Gastrocnemius medialis (tissue), 4 donors: Measurements from ENCODE around the gene WDR37. TPM values are rescaled to one million over a fixed set of nuclear protein-coding genes. Genes with fewer than 3 reads are reported as not detected.

Experiments used
- ATAC-seq, 2 donors: fragments of 150-250 bp; one replicate each; pipeline ENCODE4 v1.9.1; 2016
- DNase-seq, 2 donors: peaks; one replicate each; pipeline ENCODE4 v3.0.0-alpha.2; 2019
- H3K27ac ChIP-seq, 4 donors: fragments of 200-600 bp; sonication (generic); 1 replicate in 1 of 4; 2 replicates in 3 of 4; pipeline ENCODE4 v1.5.1; 2016 to 2018; ENCODE audit warnings: mild to moderate bottlenecking in 2 of 4, moderate library complexity in 1 of 4
- H3K27me3 ChIP-seq, 3 donors: fragments of 200-600 bp; sonication (generic) in 2 of 3; 1 replicate in 1 of 3; 2 replicates in 2 of 3; pipeline versions ENCODE4 v1.5.1 to v1.6.0; 2016 to 2019; ENCODE audit warnings: mild to moderate bottlenecking in 1 of 3, moderate library complexity in 1 of 3
- H3K36me3 ChIP-seq, 2 donors: fragments of 200-600 bp; sonication (generic) in 1 of 2; one replicate each; pipeline ENCODE4 v1.5.1; 2017 to 2018
- H3K4me1 ChIP-seq, 2 donors: fragments of 200-600 bp; sonication (generic) in 1 of 2; one replicate each; pipeline ENCODE4 v1.5.1; 2016 to 2017; ENCODE audit warnings: mild to moderate bottlenecking in 2 of 2
- H3K4me3 ChIP-seq, 4 donors: fragments of 200-600 bp; sonication (generic) in 3 of 4; 1 replicate in 1 of 4; 2 replicates in 3 of 4; pipeline ENCODE4 v1.5.1; 2016 to 2019; ENCODE audit warnings: mild to moderate bottlenecking in 2 of 4
- H3K9me3 ChIP-seq, 3 donors: fragments of 200-600 bp; sonication (generic) in 2 of 3; 1 replicate in 1 of 3; 2 replicates in 2 of 3; pipeline ENCODE4 v1.5.1; 2016 to 2019
- POLR2A ChIP-seq, 2 donors: fragments of 450-650 bp; IDR thresholded peaks; one replicate each; pipeline ENCODE4 v1.6.1; 2017; ENCODE audit warnings: antibody characterized with exemption in 2 of 2, mild to moderate bottlenecking in 2 of 2, moderate library complexity in 2 of 2
- in situ Hi-C, 4 donors: fragments of 200-750 bp; cut with MboI; loops; one replicate each; pipeline versions ENCODE4 v1.15.0 to v1.8.0; 2017; ENCODE audit warnings: low sequenced_read_pairs in 4 of 4
- intact Hi-C: fragments of 100-400 bp; cut with DNase I; formaldehyde crosslinking; loops from one replicate; pipeline ENCODE4 v1.15.1; 2023; ENCODE audit warnings: low total_unique reads
- total RNA-seq, 4 donors: library from RNA; depleted of rRNA; stranded (reverse); fragments of >200 nt; gene quantifications; one replicate each; pipeline versions ENCODE4 v1.1.0 to v1.2.3, GENCODE V29; 2016
- TF ChIP-seq, protein P1 (sequence below), 5 experiments: fragments of 450-650 bp in 3 of 5; fragments of 200-600 bp in 2 of 5; sonication (generic) in 2 of 5; IDR thresholded peaks in 4 of 5; conservative IDR thresholded peaks in 1 of 5; 1 replicate in 4 of 5; 2 replicates in 1 of 5; pipeline ENCODE4 v1.5.1; 2016 to 2019; ENCODE audit warnings: antibody characterized with exemption in 5 of 5, mild to moderate bottlenecking in 3 of 5, moderate library complexity in 3 of 5

The WDR37 gene
- total RNA-seq, 4 donors from 2014 or later: 18.4 to 26.2 (median 23.2) TPM

DNA sequence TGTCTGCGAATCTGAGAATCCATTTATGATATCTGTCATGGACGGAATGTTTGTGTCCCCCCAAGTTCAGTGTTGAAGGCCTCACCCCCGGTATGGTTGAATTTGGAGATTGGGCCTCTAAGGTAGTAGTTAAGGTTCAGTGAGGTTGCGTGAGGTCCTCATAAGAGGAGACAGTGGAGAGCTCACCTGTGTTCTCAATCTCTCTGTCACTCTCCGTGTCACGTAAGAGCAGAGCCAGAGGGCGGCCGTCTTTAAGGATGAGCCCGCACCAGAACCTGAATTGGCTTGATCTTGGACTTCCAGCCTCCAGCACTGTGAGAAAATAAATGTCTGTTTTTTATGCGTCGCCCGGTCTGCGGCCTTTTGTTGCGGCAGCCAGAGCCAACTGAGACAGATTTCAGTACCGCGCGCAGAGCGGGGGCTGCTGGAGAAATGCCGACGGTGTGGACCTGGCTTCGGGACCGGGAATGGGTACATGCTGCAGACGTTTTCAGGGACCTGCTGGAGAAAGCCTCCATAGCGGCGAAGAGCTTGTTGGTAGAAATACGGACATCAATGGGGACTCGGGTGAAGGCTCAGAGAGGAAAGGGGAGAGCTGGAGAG lies 40.2 kb downstream of the WDR37 start:
- no peak for ATAC-seq
- H3K4me1 ChIP-seq: no peaks in the 10 kb centered on the region
- DNase-seq: no peak
- in situ Hi-C loops: no loop called here
- no peak overlapping the region for H3K27ac ChIP-seq
- peaks cover 0 to 29% of the 10 kb centered on the region in 2 donors for H3K36me3 ChIP-seq
- no peak overlapping the region for H3K4me3 ChIP-seq
- no peaks in the 10 kb centered on the region for H3K27me3 ChIP-seq
- intact Hi-C loops: no loop called here
- TF ChIP-seq POLR2A (IDR thresholded peaks at IDR 0.05): no peak
- TF ChIP-seq, protein P1, sequence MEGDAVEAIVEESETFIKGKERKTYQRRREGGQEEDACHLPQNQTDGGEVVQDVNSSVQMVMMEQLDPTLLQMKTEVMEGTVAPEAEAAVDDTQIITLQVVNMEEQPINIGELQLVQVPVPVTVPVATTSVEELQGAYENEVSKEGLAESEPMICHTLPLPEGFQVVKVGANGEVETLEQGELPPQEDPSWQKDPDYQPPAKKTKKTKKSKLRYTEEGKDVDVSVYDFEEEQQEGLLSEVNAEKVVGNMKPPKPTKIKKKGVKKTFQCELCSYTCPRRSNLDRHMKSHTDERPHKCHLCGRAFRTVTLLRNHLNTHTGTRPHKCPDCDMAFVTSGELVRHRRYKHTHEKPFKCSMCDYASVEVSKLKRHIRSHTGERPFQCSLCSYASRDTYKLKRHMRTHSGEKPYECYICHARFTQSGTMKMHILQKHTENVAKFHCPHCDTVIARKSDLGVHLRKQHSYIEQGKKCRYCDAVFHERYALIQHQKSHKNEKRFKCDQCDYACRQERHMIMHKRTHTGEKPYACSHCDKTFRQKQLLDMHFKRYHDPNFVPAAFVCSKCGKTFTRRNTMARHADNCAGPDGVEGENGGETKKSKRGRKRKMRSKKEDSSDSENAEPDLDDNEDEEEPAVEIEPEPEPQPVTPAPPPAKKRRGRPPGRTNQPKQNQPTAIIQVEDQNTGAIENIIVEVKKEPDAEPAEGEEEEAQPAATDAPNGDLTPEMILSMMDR (IDR thresholded peaks at IDR 0.05 in 4 of 5, conservative IDR thresholded peaks at IDR 0.05 in 1 of 5): no peak
- no peaks in the 10 kb centered on the region for H3K9me3 ChIP-seq

DNA sequence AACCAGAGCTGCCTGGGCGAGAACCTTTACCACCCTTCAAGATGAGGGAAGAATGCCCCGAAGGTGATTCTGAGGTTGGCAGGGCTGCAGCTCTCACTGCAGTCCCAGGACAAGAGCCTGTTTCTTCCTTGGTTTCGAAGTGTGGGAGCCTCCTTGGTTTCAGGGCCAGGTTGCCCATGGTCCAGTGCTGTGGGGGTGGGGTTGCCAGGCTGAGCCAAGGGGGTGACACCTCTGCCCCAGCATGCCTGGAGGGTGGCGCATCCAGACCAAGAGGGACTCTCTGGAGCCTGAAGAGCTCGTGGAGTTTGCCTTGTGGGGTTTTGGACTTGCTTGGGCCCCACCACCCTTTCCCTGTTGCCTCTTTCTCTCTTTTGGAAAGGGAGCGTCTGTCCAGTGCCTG lies 41.3 kb downstream of the WDR37 start:
- no peak for DNase-seq
- ATAC-seq: no peak
- H3K4me3 ChIP-seq: no peak overlapping the region
- H3K9me3 ChIP-seq: no peaks in the 10 kb centered on the region
- peaks cover 0 to 27% of the 10 kb centered on the region in 2 donors for H3K36me3 ChIP-seq
- no peaks in the 10 kb centered on the region for H3K4me1 ChIP-seq
- TF ChIP-seq POLR2A (IDR thresholded peaks at IDR 0.05): no peak
- TF ChIP-seq, protein P1 (IDR thresholded peaks at IDR 0.05 in 4 of 5, conservative IDR thresholded peaks at IDR 0.05 in 1 of 5): no peak
- H3K27ac ChIP-seq: no peak overlapping the region
- intact Hi-C loops (no loop called here), in situ Hi-C loops (no loop called here)
- no peaks in the 10 kb centered on the region for H3K27me3 ChIP-seq

DNA sequence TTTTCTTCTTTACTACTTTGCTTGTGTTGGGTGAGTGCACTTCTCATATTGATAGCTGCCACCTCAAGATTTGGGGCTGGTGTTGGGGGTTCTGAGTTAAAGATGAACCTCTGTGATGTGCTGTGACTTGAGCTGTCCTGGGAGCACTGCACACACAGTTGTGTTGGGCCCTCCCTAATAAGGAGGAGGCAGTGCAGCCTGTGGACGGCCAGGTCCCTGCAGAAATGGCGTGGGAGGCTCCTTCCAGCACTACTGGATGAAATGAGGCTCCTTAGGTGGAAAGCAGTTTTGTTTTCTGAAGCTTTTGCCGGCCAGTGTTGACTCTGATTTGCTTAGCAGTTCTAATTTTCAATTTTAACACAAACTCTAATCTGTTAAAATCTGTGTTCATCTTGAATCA lies 44.0 kb downstream of the WDR37 start:
- Histone ChIP-seq H3K4me1 (no peaks in the 10 kb centered on the region), H3K9me3 (no peaks in the 10 kb centered on the region), H3K36me3 (peaks cover 0 to 47% of the 10 kb centered on the region in 2 donors), H3K27me3 (no peaks in the 10 kb centered on the region), H3K4me3 (no peak overlapping the region), H3K27ac (no peak overlapping the region)
- DNase-seq (no peak), ATAC-seq (no peak)
- in situ Hi-C loops (no loop called here), intact Hi-C loops (no loop called here)
- TF ChIP-seq POLR2A (IDR thresholded peaks at IDR 0.05): no peak
- TF ChIP-seq, protein P1 (IDR thresholded peaks at IDR 0.05 in 4 of 5, conservative IDR thresholded peaks at IDR 0.05 in 1 of 5): no peak

DNA sequence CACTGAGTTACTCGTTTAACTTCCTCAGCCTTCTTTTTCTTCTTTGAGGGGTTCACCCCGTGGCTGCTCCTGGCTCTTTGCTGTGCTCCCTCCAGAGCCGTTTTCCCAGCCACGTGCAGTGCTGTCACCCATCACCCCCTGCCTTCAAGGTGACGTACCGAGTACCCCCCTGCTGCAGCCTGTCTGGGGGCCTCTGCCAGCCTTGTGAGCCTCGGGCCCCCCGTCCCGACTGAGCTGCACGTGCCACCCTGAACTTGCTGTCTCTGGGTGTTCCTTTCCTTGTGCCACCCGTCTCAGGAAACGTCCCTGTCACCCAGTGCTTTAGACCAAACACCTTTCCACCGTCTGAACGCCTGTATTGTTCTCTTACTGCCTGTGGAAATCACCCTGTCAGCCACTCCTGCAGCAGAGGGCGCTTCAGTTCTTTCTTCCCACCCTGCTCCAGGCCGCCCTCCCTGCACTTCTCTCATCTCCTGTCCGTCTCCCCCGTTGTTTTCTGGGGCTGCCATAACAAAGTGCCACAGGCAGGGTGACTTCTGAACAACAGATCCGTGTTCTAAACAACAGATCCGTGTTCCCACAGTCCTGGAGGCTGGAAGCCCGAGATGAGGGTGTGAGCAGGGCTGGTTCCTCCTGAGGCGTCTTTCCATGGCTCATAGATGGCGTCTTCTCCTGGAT lies 44.6 kb downstream of the WDR37 start:
- in situ Hi-C loops (no loop called here), intact Hi-C loops (no loop called here)

More for the DNA sequence above, 44.6 kb downstream of the WDR37 start:
- Histone ChIP-seq H3K27me3 (no peaks in the 10 kb centered on the region), H3K9me3 (no peaks in the 10 kb centered on the region), H3K4me1 (no peaks in the 10 kb centered on the region), H3K27ac (no peak overlapping the region), H3K4me3 (no peak overlapping the region), H3K36me3 (peaks cover 0 to 54% of the 10 kb centered on the region in 2 donors)
- no peak for ATAC-seq
- DNase-seq: no peak
- TF ChIP-seq, protein P1 (IDR thresholded peaks at IDR 0.05 in 4 of 5, conservative IDR thresholded peaks at IDR 0.05 in 1 of 5): no peak
- TF ChIP-seq POLR2A (IDR thresholded peaks at IDR 0.05): no peak
